ENCODE measurements around the gene ATCAY. TPM values are rescaled to one million over a fixed set of nuclear protein-coding genes. Genes with fewer than 3 reads are reported as not detected.
"Not testable (repeated sequence)": the region's sequence is repeated elsewhere in the genome, so short reads cannot be mapped to it uniquely, and the experiment has no call there.

Gene ATCAY
- total RNA-seq, 8 experiments from 2014 or later, result 0.10 to 58.2 (median 48.6) TPM; not detected in 1

DNA sequence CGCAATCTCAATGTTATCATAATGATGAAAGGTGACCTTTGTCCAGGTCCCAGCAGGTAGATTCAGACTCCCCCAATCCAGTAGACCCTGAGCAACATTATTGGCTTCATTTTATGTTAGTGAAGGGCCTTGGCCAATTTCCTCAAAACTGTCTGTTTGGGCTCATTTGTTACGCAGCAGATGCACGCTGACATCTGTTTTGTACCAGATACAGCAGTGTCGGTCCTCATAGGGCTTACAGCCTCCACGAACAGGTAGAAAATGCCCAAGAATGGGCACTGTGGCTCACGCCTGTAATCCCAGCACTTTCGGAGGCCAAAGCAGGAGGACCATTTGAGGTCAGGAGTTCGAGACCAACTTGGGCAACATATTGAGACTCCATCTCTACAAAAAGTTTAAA, 39.3 kb downstream of the ATCAY start:
- WGBS, 10 experiments, result 47 to 100% (median 81%) methylated on average over 1 to 8 of the region's 8 CpGs; no CpG with 5 or more reads in 1 of the 10 experiments
- Histone ChIP-seq H3K4me3 (no peak overlapping the region), H3K4me1 (replicated peaks in 1 of 2) (no peaks in the 10 kb centered on the region), H3K27ac (no peak overlapping the region)
- no peak for ATAC-seq (replicated peaks in 6 of 8)
- in situ Hi-C loops (cut with MboI; ENCODE audit: low pct_unique_long_range_greater_than_20kb in 2 of 9, low sequenced_read_pairs in 9 of 9, unreplicated experiment in 9 of 9), result no loop called here

DNA sequence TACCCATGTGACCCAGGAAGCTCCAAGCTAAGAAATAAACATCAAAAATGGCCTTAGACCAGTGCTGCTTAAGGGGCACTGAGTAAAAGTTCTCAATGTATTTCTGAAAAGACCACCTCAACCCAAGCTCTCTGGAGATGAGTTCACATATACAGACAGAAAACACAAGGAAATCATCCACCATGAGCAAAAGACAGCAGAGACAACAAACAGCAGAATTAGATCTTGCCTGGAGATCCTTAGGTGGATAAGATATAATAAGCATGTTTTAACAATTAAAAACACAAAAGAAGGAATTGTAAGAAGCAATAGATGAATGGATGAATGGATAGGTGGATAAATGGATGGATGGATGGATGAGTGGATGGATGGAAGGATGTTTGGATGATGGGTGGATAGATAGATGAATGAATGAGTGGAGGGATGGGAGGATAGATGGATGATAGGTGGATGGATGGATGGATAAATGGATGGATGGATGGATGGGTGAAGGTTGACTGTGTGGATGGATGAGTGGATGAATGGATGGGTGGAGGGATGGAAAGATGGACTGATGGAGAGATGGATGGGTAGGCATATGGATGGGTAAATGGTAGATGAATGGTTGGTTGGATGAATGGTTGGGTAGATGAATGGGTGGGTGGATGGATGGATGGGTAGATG, 42.7 kb downstream of the ATCAY start:
- Histone ChIP-seq H3K27ac (no peak overlapping the region), H3K4me1 (replicated peaks in 1 of 2) (no peaks in the 10 kb centered on the region), H3K4me3 (no peak overlapping the region)
- ATAC-seq (replicated peaks in 6 of 8), result no peak
- in situ Hi-C loops (cut with MboI; ENCODE audit: low pct_unique_long_range_greater_than_20kb in 2 of 9, low sequenced_read_pairs in 9 of 9, unreplicated experiment in 9 of 9), result no loop called here

- 0% methylated on average over 1 of the region's 1 CpG; no CpG with 5 or more reads in 9 of the 10 experiments for WGBS, 10 experiments
- Histone ChIP-seq H3K27ac (no peak overlapping the region), H3K4me3 (no peak overlapping the region), H3K4me1 (replicated peaks in 1 of 2) (no peaks in the 10 kb centered on the region)
- in situ Hi-C loops (cut with MboI; ENCODE audit: low pct_unique_long_range_greater_than_20kb in 2 of 9, low sequenced_read_pairs in 9 of 9, unreplicated experiment in 9 of 9), result no loop called here
- ATAC-seq (replicated peaks in 6 of 8), result peak in 3 of 8 experiments; percentile 4 to 10 (median 6)
Observed at GRCh38 chr19:3923912-3924311, 43.4 kb downstream of the ATCAY start.

DNA sequence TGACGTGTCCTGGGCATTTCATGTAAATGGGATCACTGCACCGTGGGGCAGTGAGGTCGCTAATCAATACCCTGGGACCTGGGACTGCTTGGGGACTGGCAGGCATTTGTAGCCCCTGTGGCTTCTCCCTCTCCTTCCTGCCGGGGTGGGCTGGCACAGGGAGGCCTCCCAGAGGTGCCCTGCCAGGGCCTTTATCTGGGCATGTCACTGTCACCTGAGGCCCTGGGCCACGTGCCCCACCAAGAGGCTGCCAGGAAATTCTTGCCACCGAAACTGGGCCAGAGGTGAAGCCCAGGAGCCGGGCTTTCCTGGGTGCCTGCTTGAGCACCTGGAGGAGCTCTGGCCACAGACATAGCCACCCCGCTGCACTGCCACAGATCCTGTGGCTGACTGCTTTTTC, 50.6 kb downstream of the ATCAY start:
- Histone ChIP-seq H3K4me1 (replicated peaks in 1 of 2) (peaks cover 0 to 12% of the 10 kb centered on the region in 2 donors), H3K27ac (no peak overlapping the region), H3K4me3 (no peak overlapping the region)
- in situ Hi-C loops (cut with MboI; ENCODE audit: low pct_unique_long_range_greater_than_20kb in 2 of 9, low sequenced_read_pairs in 9 of 9, unreplicated experiment in 9 of 9), result no loop called here
- ATAC-seq (replicated peaks in 6 of 8), result no peak
- 74 to 100% (median 100%) methylated on average over 1 to 5 of the region's 8 CpGs; no CpG with 5 or more reads in 7 of the 10 experiments for WGBS, 10 experiments

DNA sequence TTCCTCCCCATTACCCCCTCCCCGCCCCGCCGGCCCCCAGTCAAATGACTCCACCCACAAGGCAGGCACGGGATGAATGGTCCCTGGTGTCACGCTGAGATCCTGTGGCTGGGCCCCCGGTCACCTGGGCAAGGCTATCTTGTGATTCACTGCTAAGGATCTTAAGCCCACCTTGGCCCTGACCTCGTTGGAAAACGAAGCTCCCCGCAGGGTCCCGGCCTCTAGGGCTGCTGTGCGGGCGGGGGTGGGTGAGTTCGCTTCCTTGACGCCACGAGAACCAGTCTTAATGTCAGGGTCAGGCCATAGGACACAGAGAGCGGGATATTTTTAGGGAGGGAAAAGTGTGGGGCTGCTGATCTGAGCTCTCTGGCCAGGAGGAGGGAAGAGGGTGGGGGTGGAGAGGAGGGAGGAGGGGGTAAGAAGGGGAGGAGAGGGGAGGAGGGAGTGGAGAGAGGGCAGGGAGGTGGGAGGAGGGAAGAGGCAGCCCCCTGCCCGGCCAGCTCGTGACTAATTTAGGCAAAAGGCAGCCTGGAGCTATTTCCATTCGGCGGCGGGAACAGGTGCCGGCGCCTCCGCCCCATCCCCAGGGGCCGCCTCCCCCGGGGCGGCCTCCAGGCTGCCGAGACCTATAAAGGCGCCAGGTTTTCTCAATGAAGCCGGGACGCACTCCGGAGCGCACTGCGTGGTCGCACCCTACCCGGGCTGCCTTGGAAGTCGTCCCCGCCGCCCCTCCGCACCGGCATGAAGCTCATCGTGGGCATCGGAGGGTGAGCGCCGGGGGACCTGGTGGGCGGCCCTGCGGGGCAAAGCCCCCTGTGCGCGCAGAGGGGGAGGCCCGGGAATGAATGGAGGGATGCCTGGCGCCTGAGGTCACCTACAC, 52.7 kb downstream of the ATCAY start, which contains the start of gene NMRK2:
TSS of gene NMRK2 (plus strand) at position 139 of the 880 bp plus-strand sequence. CDS start at position 742, 603 bp downstream.
- H3K4me3 ChIP-seq, result no peak within 1 kb of the TSS
- ATAC-seq (replicated peaks in 6 of 8), result peak in 7 of 8 experiments; percentile 25 to 76 (median 70)
- H3K27ac ChIP-seq, result no peak within 1 kb of the TSS
- peaks cover 0 to 12% of the 10 kb centered on the region in 2 donors for H3K4me1 ChIP-seq (replicated peaks in 1 of 2)
- in situ Hi-C loops (cut with MboI; ENCODE audit: low pct_unique_long_range_greater_than_20kb in 2 of 9, low sequenced_read_pairs in 9 of 9, unreplicated experiment in 9 of 9), result no loop called here
- whole genome bisulfite sequencing, 10 experiments, result 0% methylated on average over 2 of the region's 51 CpGs; no CpG with 5 or more reads in 9 of the 10 experiments

DNA sequence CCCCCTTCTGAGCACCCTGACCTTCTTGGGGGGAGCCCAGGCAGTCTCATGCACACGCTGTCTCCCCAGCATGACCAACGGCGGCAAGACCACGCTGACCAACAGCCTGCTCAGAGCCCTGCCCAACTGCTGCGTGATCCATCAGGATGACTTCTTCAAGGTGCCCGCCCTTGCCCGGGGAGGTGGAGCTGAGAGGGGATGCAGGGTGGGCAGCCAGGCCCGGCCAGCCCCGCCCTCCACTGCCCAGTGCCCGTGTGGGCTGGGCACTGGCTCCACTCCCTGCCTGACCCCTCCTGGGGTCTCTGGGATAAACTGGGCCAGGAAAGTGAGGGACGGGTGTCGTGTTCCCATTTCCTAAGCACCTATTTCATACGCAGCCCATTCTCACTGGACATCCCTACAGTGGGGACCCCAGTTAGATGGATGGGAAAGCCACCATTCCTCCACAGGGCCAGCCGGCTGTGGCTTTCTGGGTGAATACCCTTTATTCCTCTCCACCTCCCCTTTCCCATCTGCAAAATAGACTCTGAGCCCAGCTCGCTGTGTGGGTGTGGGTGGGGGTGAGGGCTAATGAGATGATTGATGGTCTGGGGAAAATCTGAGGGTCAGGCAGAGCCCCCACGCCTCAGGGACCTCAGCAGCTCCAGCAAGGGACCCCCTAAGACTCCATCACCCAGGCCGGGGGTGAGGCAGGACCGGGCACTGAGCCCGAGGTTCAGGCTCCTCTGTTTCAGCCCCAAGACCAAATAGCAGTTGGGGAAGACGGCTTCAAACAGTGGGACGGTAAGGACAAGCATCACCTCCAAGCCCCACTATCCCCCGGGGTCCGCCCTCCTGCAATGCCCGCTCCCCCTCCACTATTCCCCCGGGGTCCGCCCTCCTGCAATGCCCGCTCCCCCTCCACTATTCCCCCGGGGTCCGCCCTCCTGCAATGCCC, 56.3 kb downstream of the ATCAY start:
- WGBS, 10 experiments, result 40 to 95% (median 87%) methylated on average over 1 to 6 of the region's 29 CpGs; no CpG with 5 or more reads in 6 of the 10 experiments
- Histone ChIP-seq H3K4me1 (replicated peaks in 1 of 2) (peaks cover 0 to 12% of the 10 kb centered on the region in 2 donors), H3K27ac (no peak overlapping the region), H3K4me3 (no peak overlapping the region)
- in situ Hi-C loops (cut with MboI; ENCODE audit: low pct_unique_long_range_greater_than_20kb in 2 of 9, low sequenced_read_pairs in 9 of 9, unreplicated experiment in 9 of 9), result no loop called here
- ATAC-seq (replicated peaks in 6 of 8), result no peak

GRCh38 chr19:3938300-3938950, 57.9 kb downstream of the ATCAY start:
- WGBS, 10 experiments, result 40 to 97% (median 60%) methylated on average over 1 to 5 of the region's 22 CpGs; no CpG with 5 or more reads in 3 of the 10 experiments
- in situ Hi-C loops (cut with MboI; ENCODE audit: low pct_unique_long_range_greater_than_20kb in 2 of 9, low sequenced_read_pairs in 9 of 9, unreplicated experiment in 9 of 9), result not testable (repeated sequence)

GRCh38 chr19:3942790-3943409, 62.4 kb downstream of the ATCAY start:
- H3K4me3 ChIP-seq, result no peak overlapping the region
- in situ Hi-C loops (cut with MboI; ENCODE audit: low pct_unique_long_range_greater_than_20kb in 2 of 9, low sequenced_read_pairs in 9 of 9, unreplicated experiment in 9 of 9), result no loop called here
- no peak overlapping the region for H3K27ac ChIP-seq
- WGBS, 10 experiments, result 55 to 90% (median 79%) methylated on average over 1 to 8 of the region's 8 CpGs; no CpG with 5 or more reads in 3 of the 10 experiments
- no peak for ATAC-seq (replicated peaks in 6 of 8)
- no peaks in the 10 kb centered on the region for H3K4me1 ChIP-seq (replicated peaks in 1 of 2)

More at GRCh38 chr19:3938300-3938950, 57.9 kb downstream of the ATCAY start:
- ATAC-seq (replicated peaks in 6 of 8); H3K4me1 ChIP-seq (replicated peaks in 1 of 2); H3K27ac ChIP-seq; H3K4me3 ChIP-seq: not testable (repeated sequence)

- Histone ChIP-seq H3K4me3 (no peak overlapping the region), H3K4me1 (replicated peaks in 1 of 2) (no peaks in the 10 kb centered on the region), H3K27ac (no peak overlapping the region)
- ATAC-seq (replicated peaks in 6 of 8), result no peak
- in situ Hi-C loops (cut with MboI; ENCODE audit: low pct_unique_long_range_greater_than_20kb in 2 of 9, low sequenced_read_pairs in 9 of 9, unreplicated experiment in 9 of 9), result no loop called here
- 67 to 100% (median 84%) methylated on average over 1 to 7 of the region's 11 CpGs for WGBS, 10 experiments
Observed at GRCh38 chr19:3944018-3944721, 63.7 kb downstream of the ATCAY start.

GRCh38 chr19:3945838-3946237, 65.4 kb downstream of the ATCAY start:
- Histone ChIP-seq H3K4me1 (replicated peaks in 1 of 2) (no peaks in the 10 kb centered on the region), H3K4me3 (no peak overlapping the region), H3K27ac (no peak overlapping the region)
- in situ Hi-C loops (cut with MboI; ENCODE audit: low pct_unique_long_range_greater_than_20kb in 2 of 9, low sequenced_read_pairs in 9 of 9, unreplicated experiment in 9 of 9), result no loop called here
- WGBS, 10 experiments, result 0 to 63% (median 20%) methylated on average over 1 of the region's 2 CpGs; no CpG with 5 or more reads in 5 of the 10 experiments
- peak in 1 of 8 experiments; percentile 18 for ATAC-seq (replicated peaks in 6 of 8)

DNA sequence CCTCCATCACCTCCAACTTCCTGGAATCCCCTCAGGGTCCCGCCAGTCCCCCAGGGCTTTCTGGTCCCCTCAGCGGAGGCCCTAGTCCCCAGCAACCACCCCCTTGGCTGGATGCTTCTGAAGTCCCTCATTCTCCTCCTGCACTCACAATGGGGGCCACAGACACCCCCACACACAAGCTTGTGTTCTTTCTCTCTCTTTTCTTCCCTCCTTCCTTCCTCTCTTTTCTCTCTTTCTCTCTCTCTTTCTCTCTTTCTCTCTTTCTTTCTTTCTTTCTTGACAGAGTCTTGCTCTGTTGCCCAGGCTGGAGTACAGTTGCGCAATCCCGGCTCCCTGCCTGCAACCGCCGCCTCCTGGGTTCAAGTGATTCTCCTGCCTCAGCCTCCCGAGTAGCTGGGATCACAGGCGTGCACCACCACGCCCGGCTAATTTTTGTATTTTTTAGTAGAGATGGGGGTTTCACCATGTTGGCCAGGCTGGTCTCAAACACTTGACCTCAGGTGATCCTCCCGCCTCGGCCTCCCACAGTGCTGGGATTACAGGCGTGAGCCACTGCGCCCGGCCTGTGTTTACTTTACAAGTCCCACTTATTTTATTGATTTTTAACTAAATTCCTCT, 66.9 kb downstream of the ATCAY start:
- H3K27ac ChIP-seq; H3K4me1 ChIP-seq (replicated peaks in 1 of 2); in situ Hi-C loops (cut with MboI; ENCODE audit: low pct_unique_long_range_greater_than_20kb in 2 of 9, low sequenced_read_pairs in 9 of 9, unreplicated experiment in 9 of 9); H3K4me3 ChIP-seq; ATAC-seq (replicated peaks in 6 of 8): not testable (repeated sequence)
- 70 to 97% (median 89%) methylated on average over 3 to 11 of the region's 15 CpGs for WGBS, 10 experiments
